Stomach (tissue), 4 donors: Measurements from ENCODE around the gene TNRC18.

Experiments
- CTCF ChIP-seq, 7 experiments: fragments of 450-650 bp in 4 of 7; fragments of 200-600 bp in 3 of 7; sonication (generic) in 3 of 7; IDR thresholded peaks; one replicate each; pipeline ENCODE4 v1.5.1; 2016 to 2019; ENCODE audit warnings: antibody characterized with exemption in 7 of 7, control low read depth in 2 of 7, mild to moderate bottlenecking in 1 of 7
- EP300 ChIP-seq: sonication (generic); formaldehyde crosslinking; IDR thresholded peaks from one replicate; pipeline ENCODE4 v1.6.1; 2017; ENCODE audit warnings: antibody characterized with exemption
- POLR2AphosphoS5 ChIP-seq, 3 donors: sonication (generic); formaldehyde crosslinking; IDR thresholded peaks; one replicate each; pipeline ENCODE4 v1.6.1; 2016; ENCODE audit warnings: antibody characterized with exemption in 3 of 3

- TF ChIP-seq CTCF (IDR thresholded peaks at IDR 0.05) (no peak), POLR2AphosphoS5 (IDR thresholded peaks at IDR 0.05) (no peak), EP300 (no peak)
Observed at GRCh38 chr7:5388905-5389433, 34.7 kb downstream of the TNRC18 start.
